HG03520 (cell line): Measurements from ENCODE around the gene CHD9.
"Not testable (repeated sequence)": the region's sequence is repeated elsewhere in the genome, so short reads cannot be mapped to it uniquely, and the experiment has no call there.

Experiments
- ATAC-seq: cut with Tn5 transposase; IDR thresholded peaks from one replicate; pipeline ENCODE4 v1.9.1; 2021; ENCODE audit warnings: mild to moderate bottlenecking, moderate library complexity; ENCODE audit not compliant: unreplicated experiment

CHD9 gene

DNA sequence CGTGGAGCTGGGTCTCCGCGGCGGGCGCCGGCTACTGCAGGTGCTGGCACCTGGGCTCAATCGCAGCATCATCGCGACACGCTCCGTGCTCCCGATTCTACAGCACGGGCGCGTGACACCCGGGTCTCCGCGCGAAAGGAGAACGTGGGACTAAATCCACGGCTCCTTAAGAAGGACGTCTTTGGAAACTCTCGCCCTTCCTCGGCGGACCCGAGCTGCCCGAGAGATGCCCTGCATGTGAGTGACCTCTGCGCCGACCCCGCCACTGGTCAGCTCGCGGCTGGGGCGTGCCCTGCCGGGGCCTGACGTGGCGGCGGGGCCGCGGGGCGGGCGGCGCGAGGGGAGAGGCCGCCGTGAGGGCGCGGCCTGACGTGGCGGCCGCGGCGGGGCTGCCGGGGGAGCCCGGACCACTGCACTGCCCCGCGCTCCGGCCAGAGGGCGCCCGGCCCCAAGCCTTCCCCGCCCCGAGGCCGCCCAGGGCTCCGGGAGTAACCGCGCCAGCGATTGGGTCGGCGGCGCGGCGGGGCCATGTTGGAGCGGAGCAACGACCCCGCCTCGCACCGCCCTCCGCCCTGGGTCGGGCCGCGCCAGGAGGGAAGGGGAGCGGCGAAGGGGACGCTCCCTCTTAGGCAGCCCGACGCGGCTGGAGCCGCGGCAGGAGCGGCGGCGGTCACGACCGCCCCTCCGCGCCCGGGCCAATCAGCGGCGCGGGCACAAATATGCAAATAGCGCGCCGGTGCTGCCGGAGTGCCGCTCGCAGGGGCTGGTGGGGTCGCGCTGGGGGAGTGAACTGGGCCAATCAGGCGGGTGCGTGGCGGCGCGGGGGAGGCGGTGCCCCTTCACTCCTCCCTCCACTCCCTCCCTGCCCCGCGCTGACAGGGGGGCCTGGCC, 75.6 kb downstream of the CHD9 start:
- ATAC-seq = peak; percentile 83

DNA sequence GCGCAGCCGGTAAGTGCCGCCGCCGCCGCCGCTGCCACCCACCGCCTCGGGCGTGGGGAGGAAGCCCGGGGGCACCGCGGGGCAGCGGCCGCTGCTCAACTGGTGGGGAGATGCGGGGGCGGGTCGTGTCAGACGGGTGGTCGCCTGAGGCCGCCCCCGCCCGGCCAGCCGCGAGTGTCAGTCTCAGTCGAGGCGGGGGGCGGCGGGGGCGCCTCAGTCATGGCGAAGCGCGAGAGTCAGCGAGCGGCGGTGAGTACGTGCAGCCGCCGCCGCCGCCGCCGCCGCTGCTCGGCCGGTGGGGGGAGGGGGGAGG, 76.2 kb downstream of the CHD9 start:
- ATAC-seq = no peak

DNA sequence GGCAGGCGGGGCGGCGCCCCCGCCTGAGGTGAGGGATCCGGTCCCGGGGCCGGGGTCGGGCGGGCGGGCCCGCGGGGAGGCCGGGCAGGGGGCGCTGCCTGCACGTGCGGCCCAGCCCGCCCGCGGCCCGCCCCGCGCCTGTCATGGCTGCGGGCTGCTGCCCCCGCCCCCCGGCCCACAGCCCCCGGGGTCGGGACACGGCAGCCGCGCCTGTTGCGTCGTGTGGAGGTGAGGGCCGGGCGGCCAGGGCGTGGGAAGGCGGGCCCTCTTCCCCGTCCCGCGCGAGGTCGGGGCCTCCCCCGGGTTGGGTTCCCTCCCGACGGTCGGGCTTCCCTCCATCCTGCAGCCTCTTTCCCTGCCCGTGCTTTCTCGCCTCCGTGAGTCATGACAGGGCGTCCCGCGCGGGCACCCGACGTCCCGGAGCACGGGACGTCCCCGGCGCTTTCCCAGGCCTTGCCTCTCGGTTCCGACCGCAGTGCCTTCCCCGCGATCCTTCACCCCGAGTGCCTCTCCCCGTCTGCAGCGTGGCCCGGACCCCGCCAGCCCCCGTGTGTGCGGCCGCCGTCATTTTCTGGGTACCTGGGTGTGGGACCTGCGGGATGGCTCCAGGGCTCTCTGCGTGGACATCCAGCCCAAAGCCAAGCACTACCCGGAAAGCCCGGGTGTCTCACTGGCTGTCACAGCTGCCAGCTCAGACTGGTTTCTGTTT, 76.7 kb downstream of the CHD9 start:
- no peak for ATAC-seq

DNA sequence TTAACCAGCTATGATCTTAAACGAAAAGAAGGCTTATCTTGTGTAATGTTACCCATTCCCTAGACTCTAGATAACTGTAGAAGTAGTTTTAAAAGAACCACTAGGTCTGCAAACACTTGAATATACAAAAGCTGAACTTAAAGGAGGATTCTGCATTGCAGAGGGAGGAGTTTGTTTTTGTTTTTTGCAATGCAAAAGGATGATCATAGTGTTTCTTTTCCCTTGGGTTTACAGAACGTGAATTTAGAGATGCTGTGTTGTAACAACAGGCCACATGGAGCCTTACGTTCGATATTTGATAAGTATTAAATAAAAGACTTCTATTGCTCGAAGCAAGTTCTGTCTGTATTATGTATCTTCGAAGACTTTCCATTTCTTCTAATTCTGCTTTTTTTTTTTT, 77.6 kb downstream of the CHD9 start:
- ATAC-seq = no peak

DNA sequence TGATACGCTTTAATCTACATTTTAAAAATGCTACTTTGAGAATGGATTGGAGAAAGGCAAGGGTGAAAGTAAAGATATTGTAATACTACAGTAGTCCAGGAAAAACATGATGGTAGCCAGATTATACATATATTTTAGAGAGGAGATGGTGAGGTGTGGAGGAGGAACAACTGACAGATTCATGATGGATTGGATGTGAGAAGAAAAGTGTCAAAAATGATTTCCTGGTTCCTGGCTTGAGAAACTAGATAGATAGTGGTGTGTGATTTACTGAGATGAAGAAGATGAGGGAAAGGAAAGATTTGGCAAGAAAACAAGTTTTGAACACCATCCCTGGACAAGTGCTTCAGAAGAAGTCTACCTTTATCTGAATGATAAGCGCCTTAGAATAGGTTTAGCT, 80.5 kb downstream of the CHD9 start:
- ATAC-seq = no peak

DNA sequence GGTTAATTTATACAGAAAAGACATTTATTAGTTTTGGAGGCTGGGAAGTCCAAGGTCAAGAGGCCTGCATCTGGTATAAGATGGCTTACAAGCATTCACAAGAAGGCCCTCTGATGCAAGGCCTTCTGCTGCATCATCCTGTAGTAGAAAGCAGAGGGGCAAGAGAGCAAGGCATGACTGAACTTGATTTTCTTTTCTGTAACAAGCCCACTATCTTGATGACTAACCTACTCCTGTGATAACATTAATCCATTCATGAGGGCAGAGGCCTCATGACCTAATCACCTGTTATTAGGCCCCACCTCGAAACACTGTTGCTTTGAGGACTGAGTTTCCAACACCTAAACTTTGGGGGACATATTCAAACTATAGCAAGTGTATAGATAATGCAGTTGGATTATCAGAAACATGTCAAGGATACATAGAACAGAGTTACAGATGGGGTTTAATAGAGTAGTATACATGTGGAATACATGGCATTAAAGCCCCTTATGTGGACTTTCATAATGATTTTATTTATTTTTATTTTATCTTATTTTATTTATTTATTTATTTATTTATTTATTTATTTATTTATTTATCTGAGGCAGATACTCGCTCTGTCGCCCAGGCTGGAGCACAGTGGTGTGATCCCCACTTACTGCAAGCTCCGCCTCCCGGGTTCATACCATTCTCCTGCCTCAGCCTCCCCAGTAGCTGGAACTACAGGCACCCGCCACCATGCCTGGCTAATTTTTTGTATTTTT, 88.2 kb downstream of the CHD9 start:
- no peak for ATAC-seq

DNA sequence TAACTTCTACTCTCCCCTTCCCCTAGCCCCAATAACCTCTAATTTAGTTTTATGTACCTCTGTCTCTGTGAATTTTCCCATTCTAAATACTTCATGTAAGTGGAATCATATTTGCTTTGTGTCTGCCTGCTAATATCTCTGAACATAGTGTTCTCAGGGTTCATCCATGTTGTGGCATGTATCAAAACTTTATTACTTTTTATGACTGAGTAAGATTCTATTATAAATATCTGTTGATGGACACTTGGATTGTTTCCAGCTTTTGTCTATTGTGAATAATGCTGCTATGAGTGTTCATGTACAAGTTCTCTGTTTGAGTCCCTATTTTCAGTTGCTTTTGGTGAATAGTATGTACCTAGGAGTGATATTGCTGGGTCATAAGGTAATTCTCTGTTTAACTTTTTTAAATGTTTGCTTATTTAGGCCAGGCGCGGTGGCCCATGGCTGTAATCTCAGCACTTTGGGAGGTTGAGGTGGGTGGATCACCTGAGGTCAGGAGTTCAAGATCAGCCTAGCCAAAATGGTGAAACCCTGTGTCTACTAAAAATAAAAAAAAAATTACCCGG, 92.8 kb downstream of the CHD9 start:
- ATAC-seq = no peak

DNA sequence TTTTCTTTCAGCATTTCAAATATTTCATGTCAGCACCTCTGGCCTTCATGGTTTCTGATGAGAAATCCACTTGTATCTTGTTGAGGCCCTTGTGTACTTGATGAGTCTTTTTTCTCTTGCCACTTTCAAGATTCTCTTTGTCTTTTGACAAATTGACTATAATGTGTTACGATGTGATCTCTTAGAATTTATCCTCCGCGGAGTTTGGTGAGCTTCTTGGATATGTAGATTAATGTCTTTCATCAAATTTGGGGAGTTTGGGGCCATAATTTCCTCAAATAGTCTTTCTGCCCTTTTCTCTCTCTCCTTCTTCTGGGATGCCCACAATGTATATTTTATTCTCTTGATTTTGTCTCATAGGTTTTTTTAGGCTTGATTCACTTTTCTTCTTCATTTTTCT, 96.0 kb downstream of the CHD9 start:
- no peak for ATAC-seq

DNA sequence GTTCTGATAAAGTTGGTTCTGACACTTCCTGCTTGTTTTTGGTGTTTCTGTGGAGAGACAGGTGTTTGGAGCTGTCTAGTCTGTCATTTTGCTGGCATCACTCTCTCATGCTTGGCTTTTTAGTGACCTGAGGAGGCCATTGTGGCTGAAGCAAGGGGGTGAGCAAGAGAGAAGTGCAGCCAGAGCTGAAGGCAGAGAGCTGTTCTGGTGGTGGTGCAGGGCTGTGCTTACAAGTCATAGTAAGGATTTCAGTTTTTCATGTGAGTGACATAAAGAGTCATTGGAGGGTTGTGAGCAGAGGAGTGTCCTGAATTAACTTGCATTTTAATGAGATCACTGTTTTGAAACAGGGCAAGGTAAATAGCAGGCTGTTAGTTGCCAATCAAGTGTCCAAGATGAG, 97.5 kb downstream of the CHD9 start:
- no peak for ATAC-seq

DNA sequence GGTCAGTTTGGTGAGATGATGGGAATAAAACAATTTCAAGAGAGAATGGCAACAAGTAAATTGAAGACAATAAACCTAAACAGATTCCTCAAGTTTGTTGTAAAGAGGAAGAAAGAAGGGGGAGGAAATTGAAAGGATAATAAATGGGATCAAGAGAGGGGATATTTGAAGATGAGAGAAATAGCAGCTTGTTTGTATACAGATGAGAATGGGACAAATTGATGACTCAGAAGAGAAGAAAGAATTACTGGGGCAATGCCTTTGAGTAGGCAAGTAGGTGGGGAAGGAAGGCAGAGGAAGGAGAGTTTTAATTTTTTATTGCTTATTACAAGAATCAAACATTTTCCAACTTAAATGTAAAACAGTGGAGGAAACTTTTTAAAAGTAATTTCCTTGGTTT, 98.3 kb downstream of the CHD9 start:
- no peak for ATAC-seq

DNA sequence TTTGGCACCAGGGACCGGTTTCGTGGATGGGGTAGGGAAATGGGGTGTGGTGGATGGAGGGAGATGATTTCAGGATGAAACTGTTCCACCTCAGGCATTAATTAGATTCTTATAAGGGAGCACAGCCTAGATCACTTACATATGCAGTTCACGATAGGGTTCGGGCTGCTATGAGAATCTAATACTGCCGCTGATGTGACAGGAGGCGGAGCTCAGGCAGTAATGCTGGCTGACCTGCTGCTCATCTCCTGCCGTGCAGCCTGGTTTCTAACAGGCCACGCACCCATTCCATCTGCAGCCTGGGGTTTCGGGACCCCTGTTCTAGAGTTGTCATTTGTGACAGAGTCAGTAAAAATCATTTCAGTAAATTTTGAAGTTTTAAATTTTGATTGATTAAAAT, 99.7 kb downstream of the CHD9 start:
- ATAC-seq = no peak

DNA sequence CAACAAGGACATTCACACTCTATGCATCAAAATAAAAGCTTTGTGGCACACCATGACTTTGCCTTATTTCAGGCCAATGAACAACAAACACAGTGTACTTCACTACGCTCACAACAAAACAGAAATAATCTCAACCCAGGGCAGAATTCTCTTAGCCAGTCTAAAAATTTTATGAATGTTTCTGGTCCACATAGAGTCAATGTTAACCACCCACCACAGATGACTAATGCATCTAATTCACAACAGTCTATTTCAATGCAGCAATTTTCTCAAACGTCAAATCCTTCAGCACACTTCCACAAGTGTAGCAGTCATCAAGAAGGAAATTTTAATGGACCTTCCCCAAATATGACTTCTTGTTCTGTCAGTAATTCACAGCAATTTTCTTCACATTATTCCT, 101.7 kb downstream of the CHD9 start:
- no peak for ATAC-seq

DNA sequence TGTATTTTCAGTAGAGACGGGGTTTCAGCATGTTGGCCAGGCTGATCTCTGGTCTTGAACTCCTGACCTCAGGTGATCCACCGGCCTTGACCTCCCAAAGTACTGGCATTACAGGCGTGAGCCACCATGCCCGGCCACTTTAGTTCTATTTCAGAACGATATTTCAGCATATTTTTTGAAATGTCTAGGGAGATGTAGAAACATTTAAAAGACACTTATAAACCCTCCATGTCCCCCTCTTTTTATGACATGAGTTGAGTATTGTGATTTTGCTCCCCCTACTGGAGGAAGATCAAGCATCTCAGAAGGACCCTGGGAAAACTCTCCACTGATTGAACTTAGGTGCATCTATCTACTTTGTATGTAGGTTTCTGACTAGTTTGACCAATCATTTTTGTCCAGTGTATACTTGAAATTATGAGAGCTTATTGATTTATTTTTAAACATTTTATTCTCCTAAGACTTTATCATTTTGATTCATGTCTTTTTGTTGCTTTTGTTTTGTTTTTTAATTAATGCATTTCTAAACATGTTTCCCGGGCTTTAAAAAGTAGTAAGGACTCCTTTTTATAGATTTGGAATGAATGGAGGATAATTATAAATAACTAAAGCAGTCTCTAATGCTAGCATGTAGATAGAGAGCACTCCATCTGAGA, 105.1 kb downstream of the CHD9 start:
- no peak for ATAC-seq

DNA sequence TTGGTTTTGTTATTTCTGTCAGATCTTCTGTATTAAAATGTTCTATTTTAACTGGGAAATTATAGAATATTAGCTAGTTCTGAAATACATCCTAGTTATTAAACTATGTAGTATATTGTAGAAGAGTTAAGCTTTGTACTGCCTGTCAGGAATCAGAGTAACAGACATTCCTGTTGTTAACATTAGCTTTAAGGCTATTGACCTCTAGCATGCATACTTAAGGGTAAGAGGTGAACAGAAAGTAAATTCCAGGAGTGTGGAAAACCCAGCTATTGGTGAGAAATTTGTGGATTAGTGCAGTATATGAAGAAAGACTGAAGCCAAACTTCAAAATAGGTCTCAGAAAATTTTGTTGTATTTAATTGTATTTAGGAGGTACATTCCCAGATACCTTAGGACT, 111.3 kb downstream of the CHD9 start:
- no peak for ATAC-seq

DNA sequence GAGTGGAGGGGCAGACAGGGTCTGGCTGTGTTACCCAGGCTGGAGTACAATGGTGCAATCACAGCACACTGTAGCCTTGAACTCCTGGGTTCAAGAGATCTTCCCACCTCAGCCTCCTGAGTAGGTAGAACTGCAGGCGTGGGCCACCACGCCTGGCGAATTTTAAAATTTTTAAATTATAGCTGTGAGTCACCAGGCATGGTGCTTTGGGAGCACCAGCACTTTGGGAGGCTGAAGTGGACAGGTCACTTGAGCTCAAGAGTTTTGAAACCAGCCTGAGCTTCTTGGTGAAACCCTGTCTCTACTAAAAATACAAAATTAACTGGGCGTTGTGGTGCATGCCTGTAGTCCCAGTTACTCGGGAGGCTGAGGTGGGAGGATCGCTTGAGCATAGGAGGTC, 114.0 kb downstream of the CHD9 start:
- no peak for ATAC-seq

DNA sequence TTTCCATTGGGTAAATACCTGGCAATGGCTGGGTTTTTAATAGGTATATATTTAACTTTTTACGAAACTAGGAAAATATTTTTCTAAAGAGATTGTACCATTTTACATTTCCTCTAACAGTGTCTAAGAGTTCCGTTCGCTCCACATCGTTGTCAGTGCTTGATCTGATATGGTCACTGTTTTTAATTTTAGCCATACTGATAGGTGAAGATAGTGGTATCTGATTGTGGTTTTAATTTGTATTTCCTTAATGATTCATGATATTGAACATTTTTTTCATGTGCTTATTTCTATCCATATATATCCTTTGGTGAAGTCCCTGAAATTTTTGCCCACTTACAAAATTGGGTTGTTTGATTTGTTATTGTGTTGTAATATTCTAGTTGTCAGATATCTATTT, 117.7 kb downstream of the CHD9 start:
- no peak for ATAC-seq

DNA sequence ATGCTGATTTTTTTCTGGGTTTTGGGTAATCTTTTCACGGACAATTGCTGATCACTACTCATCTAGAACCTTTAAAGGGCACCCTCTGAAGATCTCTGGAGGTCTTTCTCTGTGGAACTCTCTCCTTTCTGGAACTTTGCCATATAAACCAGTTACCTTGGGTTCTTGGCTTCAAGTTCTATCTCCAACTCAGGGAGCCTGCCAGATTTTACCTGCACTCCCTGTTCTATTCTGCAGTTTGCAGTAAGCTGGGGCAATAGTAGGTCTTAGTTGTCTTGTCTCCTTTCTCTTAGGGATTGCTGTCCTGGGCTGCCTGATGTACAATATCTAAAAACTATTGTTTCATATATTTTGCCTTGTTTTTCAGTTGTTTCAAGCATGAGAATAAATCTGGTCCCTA, 120.3 kb downstream of the CHD9 start:
- no peak for ATAC-seq

DNA sequence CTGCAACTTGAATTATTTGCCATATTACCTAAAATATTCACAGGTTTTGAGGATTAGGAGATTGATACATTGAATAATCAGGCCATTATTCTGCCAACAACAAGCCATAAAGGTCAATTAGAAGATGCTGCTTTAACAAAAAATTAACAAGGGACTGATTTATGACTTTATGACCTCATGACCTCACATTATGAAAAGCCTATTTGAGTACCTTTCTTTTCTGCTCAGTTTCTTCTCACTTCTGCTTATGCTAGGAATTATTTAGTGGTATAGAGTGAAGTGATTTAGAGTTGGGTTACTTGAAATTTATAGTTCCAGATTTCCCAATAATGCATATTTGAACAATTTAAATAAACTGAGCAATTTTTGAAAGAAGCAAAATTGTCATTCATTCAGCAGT, 121.6 kb downstream of the CHD9 start:
- ATAC-seq = no peak

DNA sequence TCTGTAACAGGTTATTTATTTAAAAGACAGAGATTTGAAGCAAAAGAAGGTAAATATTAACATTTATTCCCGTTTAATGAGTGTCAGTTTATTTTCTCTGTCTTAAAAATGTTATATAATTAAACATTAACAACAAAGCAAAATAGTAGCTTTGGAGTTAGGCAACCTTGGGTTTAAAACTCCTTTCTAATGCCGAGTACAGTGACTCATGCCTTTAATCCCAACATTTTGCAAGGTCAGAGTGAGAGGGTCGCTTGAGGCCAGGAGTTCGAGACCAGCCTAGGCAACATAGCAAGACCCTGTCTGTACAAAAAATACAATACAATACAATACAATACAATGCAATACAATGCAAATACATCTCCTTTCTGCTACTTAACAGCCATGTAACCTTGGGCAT, 128.7 kb downstream of the CHD9 start:
- ATAC-seq = no peak

DNA sequence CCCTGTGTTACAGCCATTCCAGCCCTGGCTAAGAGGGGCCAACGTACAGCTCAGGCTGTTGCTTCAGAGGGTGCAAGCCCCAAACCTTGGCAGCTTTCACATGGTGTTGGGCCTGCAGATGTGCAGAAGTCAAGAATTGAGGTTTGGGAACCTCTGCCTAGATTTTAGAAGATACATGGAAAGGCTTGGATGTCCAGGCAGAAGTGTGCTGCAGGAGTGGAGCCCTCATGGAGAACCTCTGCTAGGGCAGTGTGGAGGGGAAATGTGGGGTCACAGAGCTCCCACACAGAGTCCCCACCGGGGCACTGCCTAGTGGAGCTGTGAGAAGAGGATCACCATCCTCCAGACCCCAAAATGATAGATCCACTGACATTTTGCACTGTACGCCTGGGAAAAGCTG, 130.9 kb downstream of the CHD9 start:
- ATAC-seq = not testable (repeated sequence)

DNA sequence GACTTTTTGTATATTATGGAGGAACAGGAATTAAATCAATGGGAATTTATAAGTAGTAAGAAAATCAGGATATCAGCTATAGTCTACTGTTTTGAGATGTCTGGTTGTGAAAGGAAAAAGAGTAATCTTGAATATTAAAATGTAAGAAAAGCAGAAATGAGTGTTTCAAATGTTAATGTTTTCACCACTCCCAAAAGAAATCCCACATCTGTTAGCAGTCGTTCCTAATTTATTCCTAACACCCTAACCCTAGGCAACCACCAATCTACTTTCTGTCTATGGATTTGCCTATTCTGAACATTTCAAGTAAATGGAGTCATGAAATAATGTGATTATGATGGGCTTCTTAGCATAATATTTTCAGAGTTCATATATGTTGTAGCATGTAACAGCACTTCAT, 133.0 kb downstream of the CHD9 start:
- no peak for ATAC-seq
